Ishikawa (cell line): ENCODE data around the gene MOB3B.

Experiments used
- CEBPB ChIP-seq: IDR thresholded peaks from 2 replicates; pipeline ENCODE4 v1.6.1; 2012
- CREB1 ChIP-seq: IDR thresholded peaks from 2 replicates; pipeline ENCODE4 v1.6.1; 2012; ENCODE audit warnings: low read depth
- EGR1 ChIP-seq: IDR thresholded peaks from 2 replicates; pipeline ENCODE4 v1.6.1; 2012
- EP300 ChIP-seq: IDR thresholded peaks from 2 replicates; pipeline ENCODE4 v1.6.1; 2012; ENCODE audit warnings: borderline replicate concordance
- FOXM1 ChIP-seq: IDR thresholded peaks from 2 replicates; pipeline ENCODE4 v1.6.1; 2012; ENCODE audit warnings: low read depth, borderline replicate concordance
- MAX ChIP-seq: IDR thresholded peaks from 2 replicates; pipeline ENCODE4 v1.6.1; 2012
- NFIC ChIP-seq: IDR thresholded peaks from 2 replicates; pipeline ENCODE4 v1.6.1; 2012
- RAD21 ChIP-seq: IDR thresholded peaks from 2 replicates; pipeline ENCODE4 v1.6.1; 2012; ENCODE audit warnings: low read depth
- REST ChIP-seq: IDR thresholded peaks from 2 replicates; pipeline ENCODE4 v1.6.1; 2012; ENCODE audit warnings: low read depth, mild to moderate bottlenecking
- TAF1 ChIP-seq: IDR thresholded peaks from 2 replicates; pipeline ENCODE4 v1.6.1; 2012; ENCODE audit warnings: low read depth, mild to moderate bottlenecking
- TCF12 ChIP-seq: IDR thresholded peaks from 2 replicates; pipeline ENCODE4 v1.6.1; 2012; ENCODE audit warnings: low read depth
- TEAD4 ChIP-seq: IDR thresholded peaks from 2 replicates; pipeline ENCODE4 v1.6.1; 2012
- USF1 ChIP-seq: IDR thresholded peaks from 2 replicates; pipeline ENCODE4 v1.6.1; 2012
- YY1 ChIP-seq: IDR thresholded peaks from 2 replicates; pipeline ENCODE4 v1.6.1; 2012; ENCODE audit warnings: low read depth
- ZBTB7A ChIP-seq: IDR thresholded peaks from 2 replicates; pipeline ENCODE4 v1.6.1; 2012; ENCODE audit warnings: low read depth

Gene MOB3B

GRCh38 chr9:27292659-27293405 is 236.8 kb downstream of the MOB3B start:
- TF ChIP-seq RAD21 = no peak
- no peak for TF ChIP-seq EP300
- no peak for TF ChIP-seq CREB1
- no peak for TF ChIP-seq ZBTB7A
- TF ChIP-seq NFIC = no peak
- no peak for TF ChIP-seq TAF1
- no peak for TF ChIP-seq CEBPB
- TF ChIP-seq MAX = no peak

- TF ChIP-seq RAD21 (no peak), YY1 (no peak), REST (no peak), TAF1 (no peak), TEAD4 (no peak), NFIC (no peak), ZBTB7A (no peak), CREB1 (no peak), EGR1 (no peak), EP300 (no peak), FOXM1 (no peak)
Observed at GRCh38 chr9:27291292-27291691, 238.3 kb downstream of the MOB3B start.

GRCh38 chr9:27282269-27282668 is 247.3 kb downstream of the MOB3B start:
- TF ChIP-seq RAD21 = no peak
- no peak for TF ChIP-seq REST
- no peak for TF ChIP-seq CREB1
- TF ChIP-seq TEAD4 = no peak
- TF ChIP-seq TCF12 = no peak
- no peak for TF ChIP-seq EGR1
- TF ChIP-seq NFIC = no peak
- no peak for TF ChIP-seq MAX
- TF ChIP-seq EP300 = no peak
- TF ChIP-seq YY1 = no peak

- TF ChIP-seq TAF1 (no peak), NFIC (no peak), EP300 (no peak), EGR1 (no peak), USF1 (no peak)
Observed at GRCh38 chr9:27280860-27281259, 248.8 kb downstream of the MOB3B start.

GRCh38 chr9:27280249-27280648 is 249.4 kb downstream of the MOB3B start:
- TF ChIP-seq EGR1 (no peak), EP300 (no peak), REST (no peak), CEBPB (no peak), USF1 (no peak), CREB1 (no peak), TCF12 (no peak), ZBTB7A (no peak), YY1 (no peak), FOXM1 (no peak), TAF1 (no peak), TEAD4 (no peak), NFIC (no peak), RAD21 (no peak), MAX (no peak)
